NT2/D1 (cell line): ENCODE measurements around the gene TCP11L2.

Source experiments
- DNase-seq: peaks from one replicate; pipeline ENCODE4 v3.0.0-alpha.2; 2011; ENCODE audit warnings: low read depth, low spot score
- H3K27me3 ChIP-seq: 2 replicates; pipeline ENCODE4 v1.6.0; 2011; ENCODE audit warnings: mild to moderate bottlenecking; ENCODE audit not compliant: insufficient read length, insufficient read depth
- H3K36me3 ChIP-seq: 2 replicates; pipeline ENCODE4 v1.6.1; 2011; ENCODE audit warnings: mild to moderate bottlenecking, low read length, mixed read lengths; ENCODE audit not compliant: insufficient read depth, insufficient read length
- H3K4me1 ChIP-seq: 2 replicates; pipeline ENCODE4 v1.5.1; 2011; ENCODE audit not compliant: insufficient read depth, insufficient read length
- H3K4me3 ChIP-seq: 2 replicates; pipeline ENCODE4 v1.5.1; 2011; ENCODE audit warnings: low read depth; ENCODE audit not compliant: insufficient read length
- H3K9ac ChIP-seq: 2 replicates; pipeline ENCODE4 v1.6.0; 2011; ENCODE audit warnings: low read depth; ENCODE audit not compliant: insufficient read length
- H3K9me3 ChIP-seq: 2 replicates; pipeline ENCODE4 v1.5.1; 2011; ENCODE audit warnings: mild to moderate bottlenecking, low read length; ENCODE audit not compliant: insufficient read depth
- SUZ12 ChIP-seq: IDR thresholded peaks from 2 replicates; pipeline ENCODE4 v1.6.1; 2011; ENCODE audit not compliant: insufficient read length, insufficient read depth; ENCODE audit errors: extremely low read depth
- YY1 ChIP-seq: IDR thresholded peaks from 2 replicates; pipeline ENCODE4 v1.6.1; 2011; ENCODE audit not compliant: insufficient read length, insufficient read depth
- ZNF274 ChIP-seq: IDR thresholded peaks from 2 replicates; pipeline ENCODE4 v1.6.1; 2011; ENCODE audit warnings: mild to moderate bottlenecking, low read depth, low read length

The TCP11L2 gene

DNA sequence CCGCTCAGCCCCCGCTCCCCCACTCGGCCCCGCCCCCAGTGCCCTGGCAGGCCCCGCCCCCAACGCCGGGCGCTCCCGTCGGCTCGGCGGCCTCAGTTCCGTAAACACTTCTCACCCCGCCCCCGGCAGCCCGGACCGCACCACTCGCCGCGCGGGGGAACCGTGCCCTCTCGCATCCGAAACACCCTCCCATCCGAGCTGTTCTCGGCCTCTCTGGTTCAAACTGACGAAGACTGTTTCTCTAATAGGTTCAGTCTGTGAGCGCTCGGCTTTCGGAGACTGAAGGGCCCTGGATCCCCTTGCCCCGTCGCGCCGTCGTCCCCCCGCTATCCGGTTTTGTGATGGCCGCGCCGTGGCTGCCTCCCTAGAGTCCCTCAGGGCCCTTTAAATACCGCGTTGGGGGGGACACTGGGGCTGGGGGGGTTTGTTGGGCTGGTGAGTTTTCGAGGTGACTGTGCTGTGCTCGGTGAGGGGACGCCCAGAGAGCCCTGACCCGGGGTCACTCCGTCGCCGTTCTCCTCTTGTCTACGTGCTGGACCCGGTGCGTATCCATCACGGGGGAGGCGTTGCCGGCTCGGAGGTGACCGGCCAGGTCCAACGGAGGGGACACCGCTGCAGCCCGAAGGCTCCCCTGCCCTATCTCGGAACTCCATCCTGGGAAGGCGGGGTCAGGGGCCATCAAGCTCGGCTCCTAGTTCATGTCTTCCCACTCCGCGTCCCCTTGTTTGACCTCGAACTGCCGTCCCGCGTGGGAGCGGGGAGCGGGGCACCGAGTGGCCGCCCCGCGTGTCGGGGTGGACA lies at the start of gene TCP11L2:
Gene TCP11L2, plus strand, starts transcription at position 333 of the 801 bp plus-strand sequence. CDS start 8,343 bp downstream, outside the sequence.
- Histone ChIP-seq H3K9me3 (no peaks in the 10 kb centered on the region), H3K4me1 (peaks cover 11% of the 10 kb centered on the region), H3K4me3 (peak within 1 kb of the TSS; percentile 96), H3K36me3 (no peaks in the 10 kb centered on the region), H3K27me3 (no peaks in the 10 kb centered on the region), H3K9ac (peak within 1 kb of the TSS; percentile 88)
- TF ChIP-seq SUZ12 (no peak), YY1 (no peak), ZNF274 (no peak)
- peak; percentile 63 for DNase-seq

DNA sequence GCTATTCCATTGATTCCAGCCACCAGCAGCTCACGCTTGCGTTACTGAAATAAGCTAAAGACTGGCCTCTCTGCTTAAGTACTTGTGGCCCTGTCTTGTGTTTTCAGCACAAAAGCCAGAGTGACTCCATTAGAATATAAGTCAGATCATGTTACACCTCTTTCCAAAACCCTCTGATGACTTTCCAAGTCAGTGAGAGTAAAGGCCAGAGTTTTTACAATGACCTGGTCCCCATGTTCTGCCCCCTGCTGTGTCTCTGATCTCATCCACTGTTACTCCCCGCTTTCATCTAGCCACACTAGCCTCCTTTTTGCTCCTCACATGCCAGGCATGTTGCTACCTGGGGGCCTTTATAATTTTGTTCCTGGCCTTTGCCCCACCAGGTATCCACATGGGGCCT lies 47.8 kb upstream of the TCP11L2 start:
- peaks cover 2% of the 10 kb centered on the region for H3K4me1 ChIP-seq
- DNase-seq = peak; percentile 77
- H3K9me3 ChIP-seq = no peaks in the 10 kb centered on the region
- H3K27me3 ChIP-seq = no peaks in the 10 kb centered on the region
- no peak overlapping the region for H3K9ac ChIP-seq
- no peak overlapping the region for H3K4me3 ChIP-seq
- TF ChIP-seq SUZ12 (no peak), ZNF274 (no peak), YY1 (no peak)
- H3K36me3 ChIP-seq = no peaks in the 10 kb centered on the region

DNA sequence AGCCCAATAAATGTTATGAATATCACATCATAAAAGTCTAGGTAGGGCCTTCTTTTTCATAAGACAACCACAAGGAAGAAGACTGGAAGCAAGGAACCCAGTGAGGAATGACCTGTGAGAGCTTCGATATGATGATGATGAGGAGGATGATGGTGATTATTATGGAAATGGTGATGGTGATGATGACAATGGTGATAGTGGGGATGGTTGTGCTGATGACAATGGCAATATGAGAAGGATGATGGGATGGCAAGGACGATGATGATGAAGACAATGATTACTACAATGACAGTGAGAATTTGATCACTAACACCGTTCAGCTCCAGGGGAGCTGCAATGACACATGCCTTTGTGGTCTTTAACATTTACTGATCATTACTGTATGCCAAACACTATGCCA lies 47.0 kb upstream of the TCP11L2 start:
- no peaks in the 10 kb centered on the region for H3K9me3 ChIP-seq
- no peaks in the 10 kb centered on the region for H3K27me3 ChIP-seq
- no peak overlapping the region for H3K9ac ChIP-seq
- TF ChIP-seq YY1 (no peak), SUZ12 (no peak), ZNF274 (no peak)
- peaks cover 2% of the 10 kb centered on the region for H3K4me1 ChIP-seq
- DNase-seq = no peak
- no peaks in the 10 kb centered on the region for H3K36me3 ChIP-seq
- H3K4me3 ChIP-seq = no peak overlapping the region

DNA sequence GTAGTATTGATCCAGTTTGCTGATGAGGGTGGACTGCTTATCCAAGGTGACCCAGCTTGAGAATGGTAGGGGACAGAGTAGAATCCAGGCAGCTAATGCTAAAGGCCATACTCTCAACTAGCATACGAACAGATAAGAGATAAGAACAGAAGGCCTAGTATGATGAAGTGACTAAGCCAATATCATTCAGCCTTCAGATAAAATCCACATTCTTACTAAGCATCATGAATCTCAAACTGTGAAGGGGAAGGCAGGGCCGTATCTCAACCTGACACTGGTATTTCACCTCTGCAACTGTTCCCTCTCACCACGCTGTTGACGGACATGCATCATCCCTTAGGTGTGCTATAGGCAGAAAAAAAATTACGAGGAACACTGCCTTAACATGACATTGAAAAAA lies 46.6 kb upstream of the TCP11L2 start:
- H3K4me1 ChIP-seq = peaks cover 2% of the 10 kb centered on the region
- no peak overlapping the region for H3K9ac ChIP-seq
- H3K9me3 ChIP-seq = no peaks in the 10 kb centered on the region
- H3K4me3 ChIP-seq = no peak overlapping the region
- no peaks in the 10 kb centered on the region for H3K27me3 ChIP-seq
- H3K36me3 ChIP-seq = no peaks in the 10 kb centered on the region
- no peak for DNase-seq
- no peak for TF ChIP-seq ZNF274
- TF ChIP-seq YY1 = no peak
- no peak for TF ChIP-seq SUZ12

DNA sequence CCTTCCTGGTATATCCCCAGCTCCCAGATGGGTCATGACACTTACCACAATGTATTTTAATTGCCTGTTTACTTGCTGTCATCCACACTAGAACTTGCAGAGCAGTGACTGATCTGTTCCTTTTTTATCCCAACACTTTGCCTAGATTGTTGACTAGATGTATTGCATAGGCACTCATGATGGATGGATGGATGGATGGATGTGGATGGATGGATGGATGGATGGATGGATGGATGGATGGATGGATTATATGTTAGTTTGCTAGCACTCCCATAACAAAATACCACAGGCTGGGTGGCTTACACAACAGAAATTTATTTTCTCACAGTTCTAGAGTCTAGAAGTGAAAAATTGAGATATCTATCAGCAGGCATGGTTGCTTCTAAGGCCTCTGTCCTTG lies 46.0 kb upstream of the TCP11L2 start:
- no peak for DNase-seq
- H3K4me3 ChIP-seq = no peak overlapping the region
- H3K9ac ChIP-seq = no peak overlapping the region
- H3K27me3 ChIP-seq = no peaks in the 10 kb centered on the region
- H3K36me3 ChIP-seq = no peaks in the 10 kb centered on the region
- no peaks in the 10 kb centered on the region for H3K9me3 ChIP-seq
- TF ChIP-seq SUZ12 (no peak), ZNF274 (no peak), YY1 (no peak)
- peaks cover 2% of the 10 kb centered on the region for H3K4me1 ChIP-seq

DNA sequence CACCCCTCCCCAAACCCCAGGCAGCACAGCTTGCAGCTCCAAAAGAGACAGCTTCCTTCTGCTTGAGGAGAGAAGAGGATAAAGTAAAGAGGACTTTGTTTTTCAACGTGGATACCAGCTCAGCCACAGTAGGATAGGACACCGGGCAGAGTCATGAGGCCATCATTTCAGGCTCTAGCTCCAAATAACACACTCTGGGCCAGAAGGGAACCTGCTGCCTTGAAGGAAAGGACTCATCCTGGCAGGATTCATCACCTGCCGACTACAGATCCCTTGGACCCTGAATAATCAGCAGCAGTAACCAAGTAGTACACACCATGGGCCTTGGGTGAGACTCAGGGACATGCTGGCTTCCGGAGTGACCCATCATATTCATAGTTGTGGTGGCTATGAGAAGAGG lies 44.3 kb upstream of the TCP11L2 start:
- Histone ChIP-seq H3K9ac (no peak overlapping the region), H3K4me3 (no peak overlapping the region), H3K27me3 (no peaks in the 10 kb centered on the region), H3K4me1 (peaks cover 2% of the 10 kb centered on the region), H3K9me3 (no peaks in the 10 kb centered on the region), H3K36me3 (no peaks in the 10 kb centered on the region)
- no peak for DNase-seq
- TF ChIP-seq ZNF274 (no peak), YY1 (no peak), SUZ12 (no peak)

DNA sequence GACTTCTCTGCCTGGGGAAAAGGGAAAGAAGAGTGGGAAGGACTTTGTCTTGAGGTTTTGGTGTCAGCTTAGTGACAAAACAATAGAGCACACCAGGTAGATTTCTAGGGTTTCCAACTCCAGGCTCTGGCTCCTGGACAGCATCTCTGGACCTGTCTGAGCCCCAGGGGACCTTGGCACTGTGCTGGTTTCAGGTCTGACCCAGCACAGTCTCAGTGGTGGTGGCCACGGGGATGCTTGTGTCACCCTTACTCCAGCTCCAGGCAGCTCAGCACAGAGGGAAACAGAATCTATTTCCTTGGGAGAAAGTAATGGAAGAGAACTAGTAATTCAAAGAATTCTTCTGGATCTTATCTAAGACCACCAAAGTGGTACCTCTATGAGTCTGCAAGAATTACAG lies 43.6 kb upstream of the TCP11L2 start:
- H3K9me3 ChIP-seq = no peaks in the 10 kb centered on the region
- H3K4me3 ChIP-seq = no peak overlapping the region
- no peak for DNase-seq
- H3K9ac ChIP-seq = no peak overlapping the region
- no peaks in the 10 kb centered on the region for H3K36me3 ChIP-seq
- TF ChIP-seq ZNF274 (no peak), SUZ12 (no peak), YY1 (no peak)
- H3K4me1 ChIP-seq = peaks cover 2% of the 10 kb centered on the region
- H3K27me3 ChIP-seq = no peaks in the 10 kb centered on the region
